NCI-H345 (cell line): ENCODE measurements around the gene PEAK1.

ENCODE experiments used
- DNase-seq: peaks from one replicate; lab custom pipeline; 2025; lab: John Stamatoyannopoulos, UW

Gene PEAK1

GRCh38 chr15:77355321-77355720 is 64.6 kb downstream of the PEAK1 start:
- DNase-seq: no peak

- no peak for DNase-seq
These were observed 65.8 kb downstream of the PEAK1 start for GRCh38 chr15:77354063-77354462.

GRCh38 chr15:77352887-77353286 is 67.0 kb downstream of the PEAK1 start:
- no peak for DNase-seq

DNA sequence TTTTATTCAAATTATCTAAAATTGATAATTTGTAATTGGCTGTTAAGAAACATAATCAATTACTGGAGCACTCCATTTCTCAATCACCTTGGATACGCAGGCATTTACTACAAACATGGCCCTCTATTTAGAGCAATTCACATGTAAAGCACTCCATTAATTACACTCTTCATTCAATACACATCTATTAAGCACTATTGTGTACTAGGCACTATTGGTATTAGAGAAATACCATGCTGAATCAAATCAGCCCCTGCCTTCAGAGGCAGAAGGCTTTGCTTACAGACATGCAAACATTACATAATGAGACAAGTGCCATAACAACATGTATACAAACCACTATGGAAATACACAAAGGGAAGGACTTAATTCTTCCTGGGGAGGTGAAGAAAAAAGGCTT is 69.1 kb downstream of the PEAK1 start:
- no peak for DNase-seq

DNA sequence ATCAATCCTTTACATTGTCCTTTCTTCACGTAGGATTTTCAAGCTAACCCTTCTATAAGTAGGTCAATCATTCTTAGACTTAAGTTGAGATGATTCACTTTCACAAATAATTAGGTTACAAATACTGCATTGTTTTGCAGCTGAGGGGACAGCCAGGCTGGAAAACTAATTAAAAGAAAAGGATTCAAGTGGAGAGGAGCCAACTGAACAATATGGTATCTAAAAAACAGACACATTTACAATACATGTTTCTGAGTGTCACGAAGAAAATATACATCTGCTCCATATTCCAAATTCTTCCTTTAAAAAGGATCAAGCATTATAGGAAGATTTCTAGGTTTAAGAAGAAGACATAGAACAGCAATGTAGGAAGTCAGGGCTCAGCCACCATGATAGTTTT is 70.2 kb downstream of the PEAK1 start:
- no peak for DNase-seq

- no peak for DNase-seq
These were observed 71.4 kb downstream of the PEAK1 start for GRCh38 chr15:77348511-77348910.

DNA sequence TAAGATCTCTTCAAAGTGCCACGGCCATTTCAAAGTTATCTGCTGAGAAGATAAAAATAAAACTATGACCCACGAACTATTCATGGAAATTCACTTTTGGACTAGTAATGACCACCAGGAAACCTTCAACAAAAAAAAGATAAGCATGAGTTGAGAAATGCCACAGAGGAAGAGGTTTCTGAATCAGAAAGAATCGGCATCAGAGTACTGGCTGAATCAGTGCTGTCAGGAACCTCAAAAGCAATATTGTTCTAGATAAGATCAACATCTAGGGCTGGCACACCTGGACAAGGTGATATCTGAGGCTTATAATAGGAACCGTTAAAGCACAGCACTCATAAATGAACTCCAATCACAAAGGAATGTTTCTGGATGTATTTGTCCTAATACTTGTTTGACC is 72.7 kb downstream of the PEAK1 start:
- no peak for DNase-seq

GRCh38 chr15:77346245-77347036 is 73.5 kb downstream of the PEAK1 start:
- no peak for DNase-seq

DNA sequence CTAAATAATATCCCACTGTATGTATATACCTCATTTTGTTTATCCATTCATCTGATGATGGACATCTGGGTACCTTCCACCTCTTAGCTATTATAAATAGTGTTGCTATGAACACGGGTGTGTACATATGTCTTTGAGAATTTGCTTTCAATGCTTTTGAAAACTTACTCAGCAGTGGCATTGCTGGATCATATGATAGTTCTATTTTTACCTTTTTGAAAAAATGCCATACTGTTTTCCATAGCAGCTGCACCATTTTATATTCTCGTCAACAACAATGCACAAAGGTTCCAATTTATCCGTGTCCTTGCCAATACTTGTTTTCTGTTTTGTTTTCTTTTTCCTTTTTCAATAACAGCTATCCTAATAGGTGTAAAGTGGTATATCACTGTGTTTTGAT is 77.1 kb downstream of the PEAK1 start:
- no peak for DNase-seq

DNA sequence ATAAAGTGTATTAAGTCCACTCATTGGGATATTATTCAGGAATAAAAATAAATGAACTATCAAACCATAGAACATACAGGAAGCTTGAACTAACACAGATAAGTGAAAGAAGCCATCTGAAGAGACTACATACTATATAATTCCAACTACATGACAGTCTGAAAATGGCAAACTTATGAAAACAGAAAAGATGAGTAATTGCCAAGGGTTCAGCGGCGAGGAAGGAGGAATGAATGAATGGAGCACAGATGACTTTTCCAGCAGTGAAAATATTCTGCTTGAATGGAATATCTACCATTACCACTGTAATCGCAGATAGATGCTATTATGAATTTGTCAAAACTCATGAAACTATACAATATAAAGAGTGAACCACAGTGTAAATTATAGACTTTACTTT is 79.7 kb downstream of the PEAK1 start:
- no peak for DNase-seq

DNA sequence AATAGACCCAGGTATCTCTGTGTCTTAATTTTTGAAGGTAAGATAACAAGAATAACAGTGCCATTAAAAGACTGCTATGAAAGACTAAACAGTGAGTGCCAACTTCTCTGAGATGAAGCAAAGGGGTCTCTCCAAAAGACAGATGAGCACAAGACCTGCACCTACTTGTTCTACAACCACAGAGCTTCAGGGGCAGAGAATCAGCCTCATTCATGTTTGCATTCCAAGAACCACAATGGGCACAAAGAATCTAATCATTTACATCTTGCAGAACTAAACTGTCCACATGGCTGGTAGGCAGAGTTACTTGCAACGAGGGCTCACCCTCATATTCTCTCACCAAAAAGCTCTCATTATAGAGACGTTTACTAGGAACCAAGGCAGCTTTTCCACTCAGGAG is 83.9 kb downstream of the PEAK1 start:
- no peak for DNase-seq

- no peak for DNase-seq
These were observed 84.6 kb downstream of the PEAK1 start for GRCh38 chr15:77335298-77335697.

GRCh38 chr15:77333166-77333565 is 86.7 kb downstream of the PEAK1 start:
- DNase-seq: no peak

- no peak for DNase-seq
These were observed 90.7 kb downstream of the PEAK1 start for GRCh38 chr15:77329202-77329601.

GRCh38 chr15:77327844-77328529 is 91.9 kb downstream of the PEAK1 start:
- DNase-seq: no peak

DNA sequence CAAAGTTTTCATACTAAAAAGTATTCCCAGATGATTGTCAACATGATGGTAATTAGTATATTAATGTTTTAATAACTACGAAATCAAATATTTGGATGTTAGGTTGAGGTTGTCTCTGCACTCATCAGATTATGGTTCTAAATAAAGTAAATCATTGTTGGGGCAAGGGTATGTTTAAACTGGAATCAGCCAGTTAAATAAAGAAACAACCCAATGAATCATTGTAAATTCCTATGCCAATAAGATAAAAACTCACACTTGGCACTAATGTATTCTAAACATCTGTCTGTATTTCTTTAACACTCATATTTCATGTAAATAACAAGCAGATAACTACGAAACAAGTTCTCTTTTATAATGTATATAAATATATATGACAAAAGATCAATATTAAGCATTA is 92.7 kb downstream of the PEAK1 start:
- no peak for DNase-seq

DNA sequence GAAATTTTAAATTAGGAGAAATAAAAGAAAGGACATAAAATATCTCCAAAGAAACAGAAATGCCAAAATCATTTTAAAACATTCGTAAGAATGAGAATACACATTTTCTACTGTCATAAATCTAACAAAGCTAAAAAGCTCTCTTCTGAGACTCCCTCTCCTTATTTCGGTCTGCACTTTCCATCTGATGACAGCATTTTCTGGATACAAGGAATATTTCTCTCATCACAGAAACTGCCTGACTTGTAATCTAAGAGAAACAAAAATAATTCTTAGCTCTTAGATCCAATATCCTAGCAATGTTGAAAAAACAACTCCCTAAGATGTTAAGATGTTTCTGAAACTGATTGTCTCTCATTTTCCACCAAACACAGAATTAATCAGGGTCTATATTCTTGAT is 93.5 kb downstream of the PEAK1 start:
- no peak for DNase-seq

GRCh38 chr15:77312523-77312922 is 107.4 kb downstream of the PEAK1 start:
- no peak for DNase-seq

DNA sequence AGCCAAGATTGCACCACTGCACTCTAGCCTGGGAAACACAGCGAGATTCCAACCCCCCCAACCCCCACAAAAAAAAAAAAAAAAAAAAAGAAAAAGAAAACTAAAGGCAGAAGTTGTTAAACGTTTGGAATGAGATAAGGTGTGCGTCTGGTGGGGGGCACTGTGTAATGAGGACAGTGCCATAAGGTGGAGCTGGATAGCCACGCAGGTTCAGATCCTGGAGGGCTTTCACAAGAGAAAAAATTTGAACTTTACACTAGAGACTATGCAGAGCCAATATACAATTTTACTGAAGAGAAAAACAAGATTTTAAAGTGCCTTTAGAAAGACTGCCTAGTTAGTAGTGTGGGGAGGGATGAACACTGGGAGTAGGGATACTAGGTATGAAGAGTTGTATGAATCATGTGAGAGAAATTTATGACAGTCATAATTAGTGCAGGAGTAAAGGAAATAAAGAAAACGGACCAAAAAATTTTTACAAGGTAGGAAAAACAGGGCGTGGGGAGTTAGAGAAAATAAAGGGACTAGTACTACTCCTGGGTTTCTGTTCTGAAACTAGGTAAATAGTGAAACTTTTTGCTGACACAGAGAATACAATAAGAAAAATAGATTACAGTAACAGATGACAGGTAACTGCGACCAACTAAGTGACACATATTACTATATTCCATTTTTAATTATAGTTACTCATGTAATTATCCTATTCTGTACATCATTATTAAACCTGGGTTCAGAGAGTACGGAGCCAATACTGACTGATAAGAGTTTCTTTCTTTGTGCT is 108.1 kb downstream of the PEAK1 start:
- no peak for DNase-seq

DNA sequence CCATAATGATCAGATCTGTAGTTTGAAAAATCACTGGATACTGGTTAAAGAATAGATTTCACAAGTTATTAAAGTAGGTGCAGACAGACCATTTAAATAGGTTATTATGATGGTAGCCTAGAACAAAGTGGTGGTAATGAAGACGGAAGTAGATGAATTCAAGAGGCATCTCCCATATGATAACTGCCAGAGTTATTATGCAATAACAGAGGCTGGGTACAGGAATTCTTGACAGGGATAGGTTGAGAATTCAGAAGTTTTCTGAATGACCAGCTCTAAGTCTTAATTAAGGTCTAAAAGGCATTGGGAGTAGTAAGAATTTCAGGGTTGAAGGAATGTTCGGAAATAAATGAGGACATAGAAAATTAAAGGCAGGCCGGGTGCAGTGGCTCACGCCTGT is 108.9 kb downstream of the PEAK1 start:
- DNase-seq: no peak

- no peak for DNase-seq
These were observed 110.5 kb downstream of the PEAK1 start for GRCh38 chr15:77309392-77309791.

DNA sequence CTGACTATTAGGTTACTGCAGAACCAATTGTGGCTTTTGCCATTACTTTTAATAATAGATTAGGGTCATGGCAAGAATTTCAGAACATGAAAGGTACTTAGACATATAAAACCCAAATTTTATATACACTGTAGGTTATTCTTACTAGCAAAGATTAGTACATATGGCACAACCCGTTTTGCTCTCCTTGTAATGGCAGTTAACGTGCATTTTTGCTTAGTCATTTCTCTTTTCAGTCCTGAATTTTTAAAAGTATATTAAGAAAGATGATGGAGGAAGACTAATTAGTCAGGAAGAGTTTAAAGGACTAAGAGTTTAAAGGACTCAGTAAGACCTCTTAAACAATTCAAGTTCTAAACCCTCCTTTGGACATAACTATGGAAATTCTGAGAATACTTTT is 114.0 kb downstream of the PEAK1 start:
- no peak for DNase-seq

DNA sequence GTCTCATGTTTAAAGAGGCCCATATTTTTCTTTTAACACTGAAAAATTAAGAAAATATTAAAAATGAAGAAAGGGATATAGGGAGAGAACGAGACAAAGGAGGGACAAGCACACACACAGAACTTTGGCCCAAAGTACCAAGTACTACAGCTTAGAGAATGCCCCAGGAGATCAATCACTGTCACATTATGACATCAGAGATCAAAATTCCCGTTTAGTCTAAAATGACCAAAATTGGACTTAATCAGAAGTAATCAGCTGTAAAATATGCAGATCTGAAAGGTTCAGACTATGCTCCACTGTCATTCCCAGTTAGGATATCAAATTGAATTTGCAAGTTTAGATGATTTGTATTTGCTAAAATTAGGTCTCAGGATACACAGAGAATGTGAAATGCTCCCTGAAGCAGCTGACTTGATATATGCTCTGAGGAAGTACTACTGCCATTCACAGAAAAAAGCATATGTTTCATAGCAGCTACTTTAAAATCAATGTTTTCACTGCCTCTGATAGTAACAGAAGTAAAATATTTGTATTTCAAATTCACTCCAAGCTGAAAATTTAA is 123.0 kb downstream of the PEAK1 start:
- DNase-seq: no peak
